ENCODE results near the gene CD300LD. TPM values are rescaled to one million over a fixed set of nuclear protein-coding genes. Genes with fewer than 3 reads are reported as not detected.

CD300LD gene
- total RNA-seq, 2 donors from 2014 or later, result not detected

DNA sequence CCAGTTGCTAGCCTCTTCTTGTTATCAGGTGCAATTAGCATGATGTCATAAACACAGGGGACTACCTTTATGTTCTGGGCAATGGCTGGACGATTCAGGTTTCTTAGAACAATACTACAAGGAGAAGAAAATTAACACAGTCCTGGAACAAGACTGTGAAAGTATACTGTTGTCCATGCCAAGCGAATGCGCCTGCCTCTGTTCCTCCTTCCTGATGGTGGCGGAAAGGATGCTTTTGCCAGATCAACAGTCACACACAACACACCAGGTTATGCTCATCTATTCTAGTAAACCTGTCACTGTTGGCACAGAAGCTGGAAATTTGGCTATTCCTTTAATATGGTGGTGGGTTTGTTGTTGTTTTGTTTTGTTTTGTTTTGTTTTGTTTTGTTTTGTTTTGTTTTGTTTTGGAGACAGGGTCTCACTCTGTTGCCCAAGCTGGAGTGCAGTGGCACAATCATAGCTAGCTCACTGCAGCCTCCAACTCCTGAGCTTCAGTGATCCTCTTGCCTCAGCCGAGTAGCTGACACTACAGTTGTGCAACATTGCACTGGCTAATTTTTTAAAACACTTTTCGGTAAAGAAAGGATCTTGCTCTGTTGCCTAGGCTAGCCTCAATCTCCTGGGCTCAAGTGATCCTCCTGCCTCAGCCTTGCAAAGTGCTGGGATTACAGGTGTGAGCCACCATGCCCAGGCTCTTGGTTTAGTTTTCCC is 3.1 kb upstream of the CD300LD start:
- Histone ChIP-seq H3K9me3 (ENCODE audit: control insufficient read depth, low read length) (no peaks in the 10 kb centered on the region), H3K9ac (ENCODE audit: extremely low read depth, low read length, poor library complexity, severe bottlenecking) (no peak overlapping the region), H3K36me3 (ENCODE audit: control insufficient read depth, insufficient read depth, low read length) (no peaks in the 10 kb centered on the region), H3K27ac (ENCODE audit: low read depth, low read length) (no peak overlapping the region), H3K4me3 (ENCODE audit: low read length) (no peak overlapping the region), H3K4me1 (ENCODE audit: control insufficient read depth, insufficient read depth, low read length) (no peaks in the 10 kb centered on the region), H3K27me3 (ENCODE audit: control insufficient read depth, insufficient read depth, low read length, poor library complexity, severe bottlenecking) (peaks cover 4% of the 10 kb centered on the region)
- peaks cover 10% of the 10 kb centered on the region for H3K4me1 Mint-ChIP-seq
- no peak for DNase-seq
- no peaks in the 10 kb centered on the region for H3K9me3 Mint-ChIP-seq
- H3K27me3 Mint-ChIP-seq (ENCODE audit: insufficient read depth), result peaks cover 22% of the 10 kb centered on the region
- H3K4me3 Mint-ChIP-seq, result no peak overlapping the region
- no peaks in the 10 kb centered on the region for H3K36me3 Mint-ChIP-seq (ENCODE audit: low read depth)
- WGBS, 2 experiments (ENCODE audit: insufficient coverage in 1 of 2, insufficient read length in 1 of 2), result 79 to 84% methylated on average over 6 of the region's 6 CpGs
- H3K27ac Mint-ChIP-seq, result no peak overlapping the region
- no peak for TF ChIP-seq CTCF (conservative IDR thresholded peaks at IDR 0.05)

- H3K9me3 ChIP-seq (ENCODE audit: control insufficient read depth, low read length), result no peaks in the 10 kb centered on the region
- H3K4me3 ChIP-seq (ENCODE audit: low read length), result no peak overlapping the region
- H3K27me3 ChIP-seq (ENCODE audit: control insufficient read depth, insufficient read depth, low read length, poor library complexity, severe bottlenecking), result peaks cover 4% of the 10 kb centered on the region
- Mint-ChIP-seq H3K27ac (no peak overlapping the region), H3K36me3 (ENCODE audit: low read depth) (no peaks in the 10 kb centered on the region), H3K9me3 (no peaks in the 10 kb centered on the region), H3K4me1 (no peaks in the 10 kb centered on the region), H3K4me3 (no peak overlapping the region), H3K27me3 (ENCODE audit: insufficient read depth) (peaks cover 27% of the 10 kb centered on the region)
- H3K9ac ChIP-seq (ENCODE audit: extremely low read depth, low read length, poor library complexity, severe bottlenecking), result no peak overlapping the region
- H3K36me3 ChIP-seq (ENCODE audit: control insufficient read depth, insufficient read depth, low read length), result no peaks in the 10 kb centered on the region
- H3K27ac ChIP-seq (ENCODE audit: low read depth, low read length), result no peak overlapping the region
- WGBS, 2 experiments (ENCODE audit: insufficient coverage in 1 of 2, insufficient read length in 1 of 2), result 100% methylated on average over 1 of the region's 1 CpG; no CpG with 5 or more reads in 1 of the 2 experiments
- no peaks in the 10 kb centered on the region for H3K4me1 ChIP-seq (ENCODE audit: control insufficient read depth, insufficient read depth, low read length)
- DNase-seq, result no peak
- TF ChIP-seq CTCF (conservative IDR thresholded peaks at IDR 0.05), result no peak
Measured at GRCh38 chr17:74591503-74591902, 580 bp downstream of the CD300LD start.

GRCh38 chr17:74585711-74586110 is 6.4 kb downstream of the CD300LD start:
- no peaks in the 10 kb centered on the region for H3K27me3 ChIP-seq (ENCODE audit: control insufficient read depth, insufficient read depth, low read length, poor library complexity, severe bottlenecking)
- Mint-ChIP-seq H3K4me3 (no peak overlapping the region), H3K36me3 (ENCODE audit: low read depth) (no peaks in the 10 kb centered on the region), H3K27ac (no peak overlapping the region), H3K9me3 (no peaks in the 10 kb centered on the region), H3K27me3 (ENCODE audit: insufficient read depth) (peaks cover 12% of the 10 kb centered on the region), H3K4me1 (no peaks in the 10 kb centered on the region)
- DNase-seq, result no peak
- 88 to 100% methylated on average over 5 of the region's 5 CpGs for WGBS, 2 experiments (ENCODE audit: insufficient coverage in 1 of 2, insufficient read length in 1 of 2)
- no peak for TF ChIP-seq CTCF (conservative IDR thresholded peaks at IDR 0.05)
- no peak overlapping the region for H3K4me3 ChIP-seq (ENCODE audit: low read length)
- no peak overlapping the region for H3K9ac ChIP-seq (ENCODE audit: extremely low read depth, low read length, poor library complexity, severe bottlenecking)
- H3K27ac ChIP-seq (ENCODE audit: low read depth, low read length), result no peak overlapping the region
- H3K36me3 ChIP-seq (ENCODE audit: control insufficient read depth, insufficient read depth, low read length), result no peaks in the 10 kb centered on the region
- H3K9me3 ChIP-seq (ENCODE audit: control insufficient read depth, low read length), result no peaks in the 10 kb centered on the region
- no peaks in the 10 kb centered on the region for H3K4me1 ChIP-seq (ENCODE audit: control insufficient read depth, insufficient read depth, low read length)
